ENCODE results near the gene WDR17.
A peak's percentile ranks its signal among the peaks of the same experiment; 100 is the strongest.

WDR17 gene

DNA sequence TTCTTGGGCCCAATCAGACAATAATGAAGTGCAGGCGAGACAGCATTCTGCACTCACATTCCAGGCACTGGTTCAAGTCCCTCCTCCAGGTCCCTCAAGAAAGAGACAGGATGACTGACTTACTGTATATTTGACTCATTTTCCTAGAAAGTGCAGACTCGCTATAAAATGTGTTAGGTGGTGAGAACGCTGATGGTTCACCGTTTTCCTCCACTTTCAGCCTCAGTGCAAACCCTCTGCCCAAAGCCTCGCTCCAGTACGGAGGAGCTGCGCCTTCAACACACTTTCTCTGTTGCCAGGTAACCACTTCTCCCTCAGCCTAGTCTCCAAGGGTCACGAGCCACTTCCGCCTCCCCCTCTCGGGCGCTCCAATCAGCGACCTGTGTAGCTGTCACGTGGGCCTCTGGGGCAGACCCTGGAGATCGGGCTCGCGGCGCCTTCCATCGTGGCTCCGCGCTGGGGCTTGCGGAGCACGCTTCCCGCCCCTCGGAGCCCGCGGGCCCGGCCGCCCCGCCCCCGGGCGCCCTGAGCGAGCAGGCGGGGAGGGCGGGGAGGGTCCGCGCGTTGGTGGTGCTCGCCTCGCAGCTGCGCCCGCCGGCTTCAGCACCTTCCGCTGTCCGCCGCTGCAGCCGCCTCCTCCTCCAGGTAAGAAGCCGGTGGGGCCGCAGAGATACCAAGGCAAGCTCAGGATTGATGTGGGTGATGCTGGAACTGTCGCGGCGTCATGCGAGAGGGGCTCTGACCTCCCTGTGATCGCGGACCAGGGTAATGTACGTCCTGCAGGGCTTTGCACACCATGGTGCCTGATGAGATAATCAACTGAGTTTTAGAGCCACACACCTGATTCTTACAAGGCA lies at the start of gene WDR17:
WDR17 (plus strand) TSS at position 407 of the 857 bp plus-strand sequence. CDS start 45,740 bp downstream, outside the sequence.
- DNase-seq = peak; percentile 95

DNA sequence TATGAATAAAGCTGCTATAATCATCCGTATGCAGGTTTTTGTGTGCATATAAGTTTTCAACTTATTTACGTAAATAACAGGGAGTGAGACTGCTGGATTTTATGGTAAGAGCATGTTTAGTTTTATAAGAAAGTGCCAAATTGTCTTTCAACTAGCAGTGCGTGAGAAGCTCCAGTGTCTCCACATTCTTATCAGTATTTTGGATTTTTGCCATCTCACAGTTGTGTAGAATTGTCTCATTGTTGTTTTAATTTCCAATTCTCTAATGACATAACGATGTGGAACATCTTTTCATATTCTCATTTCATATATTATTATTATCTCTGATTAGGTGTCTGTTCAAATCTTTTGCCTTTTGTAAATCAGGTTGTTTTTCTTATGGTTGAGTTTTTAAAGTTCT lies 49.0 kb upstream of the WDR17 start:
- DNase-seq = no peak

DNA sequence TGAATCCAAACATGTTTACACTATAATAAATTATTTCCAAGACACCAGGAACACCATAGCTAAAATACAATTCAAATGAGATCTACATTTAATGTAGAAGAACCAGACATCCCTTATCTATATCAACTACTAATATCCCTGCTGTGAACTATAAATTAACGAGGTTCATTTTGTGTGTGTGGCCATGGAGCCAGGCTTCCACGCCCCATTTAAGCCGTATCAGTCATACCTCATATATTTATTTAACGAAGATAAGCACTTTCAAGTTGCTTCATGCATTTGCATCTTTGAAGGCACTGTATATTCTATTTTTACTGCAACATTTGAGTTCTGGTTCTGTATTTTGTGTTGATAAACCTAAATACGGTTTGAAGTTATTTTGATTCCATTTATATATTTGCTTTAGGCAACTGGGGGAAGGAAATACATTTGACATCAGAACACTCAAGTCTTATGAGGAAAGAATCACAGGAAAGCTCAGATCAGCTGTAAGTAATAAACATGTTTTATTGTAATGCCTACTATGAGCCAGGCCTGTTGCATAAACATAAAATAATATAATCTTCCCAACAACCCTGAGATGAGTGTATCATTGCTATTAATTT lies 45.1 kb upstream of the WDR17 start:
- DNase-seq = no peak

DNA sequence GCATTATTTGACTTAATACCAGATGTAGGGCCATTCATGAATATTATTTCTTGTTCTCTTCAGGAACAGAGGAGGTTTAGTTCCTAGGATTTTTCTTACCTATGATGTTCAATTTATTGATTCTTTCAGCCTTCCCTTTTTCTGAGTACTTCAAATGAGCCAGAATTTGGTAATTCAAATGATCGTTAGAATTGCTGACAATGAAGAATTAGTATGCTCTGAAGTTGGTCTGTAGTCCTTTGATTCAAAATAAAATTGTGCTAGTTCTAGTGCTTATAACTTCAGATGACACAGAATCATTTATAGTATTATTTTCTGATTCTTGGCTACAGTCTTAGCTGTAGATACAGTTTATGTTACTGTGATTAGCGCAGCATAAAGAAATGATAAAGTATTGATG lies 35.2 kb upstream of the WDR17 start:
- DNase-seq = no peak

DNA sequence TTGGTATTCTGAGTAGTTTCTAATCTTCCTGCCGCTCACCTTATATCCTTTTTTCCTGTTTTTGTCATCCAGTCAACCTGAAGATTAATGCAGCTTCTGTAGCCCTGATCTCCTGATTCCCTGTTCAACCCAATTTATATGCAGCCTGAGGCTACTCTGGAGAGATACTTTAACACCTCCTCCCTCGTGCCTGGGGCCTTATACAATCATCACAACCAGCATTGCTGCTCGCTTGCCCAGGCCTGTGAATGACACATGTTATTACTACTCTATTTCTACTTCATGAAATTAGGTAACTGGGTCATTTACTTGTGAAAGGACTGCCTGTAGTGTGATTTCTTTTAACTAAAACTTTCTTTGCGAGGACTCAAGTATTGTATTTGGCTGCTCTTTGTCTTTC lies 33.7 kb upstream of the WDR17 start:
- DNase-seq = no peak

DNA sequence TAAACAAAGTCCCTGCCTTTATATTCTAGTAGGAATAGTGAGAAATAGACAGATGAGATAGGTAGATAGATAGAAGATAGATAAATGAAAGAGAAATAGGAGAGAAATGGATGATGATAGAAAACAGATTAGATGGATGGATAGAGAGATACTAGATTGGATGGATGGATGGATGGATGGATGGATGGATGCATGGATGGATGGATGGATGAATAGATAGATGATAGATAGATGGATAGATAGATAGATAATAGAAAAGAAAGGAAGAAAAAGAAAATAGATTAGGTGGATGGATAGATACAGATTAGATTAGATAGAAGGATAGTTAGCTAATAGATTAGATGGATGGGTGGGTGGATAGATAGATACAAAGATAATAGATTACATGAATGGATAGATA lies 33.2 kb upstream of the WDR17 start:
- no peak for DNase-seq

DNA sequence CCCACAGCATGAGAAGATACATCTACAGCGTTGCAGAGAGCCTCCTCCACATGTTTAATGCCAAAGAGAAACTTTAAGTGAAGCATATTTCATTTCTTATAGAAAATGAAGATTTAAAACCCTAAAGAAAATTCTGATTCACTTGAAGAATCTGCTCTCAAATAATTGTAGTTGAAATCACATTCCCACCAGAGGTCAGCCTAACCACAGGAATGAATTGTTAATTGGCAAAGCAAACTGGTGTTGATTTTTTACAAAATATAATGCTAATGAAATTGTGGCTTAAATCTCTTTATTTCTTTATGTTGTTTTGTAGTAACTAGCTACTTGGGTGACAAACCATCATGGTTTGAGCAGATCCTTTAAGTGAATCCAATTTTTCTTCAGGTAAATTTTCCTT lies 31.1 kb upstream of the WDR17 start:
- DNase-seq = no peak

DNA sequence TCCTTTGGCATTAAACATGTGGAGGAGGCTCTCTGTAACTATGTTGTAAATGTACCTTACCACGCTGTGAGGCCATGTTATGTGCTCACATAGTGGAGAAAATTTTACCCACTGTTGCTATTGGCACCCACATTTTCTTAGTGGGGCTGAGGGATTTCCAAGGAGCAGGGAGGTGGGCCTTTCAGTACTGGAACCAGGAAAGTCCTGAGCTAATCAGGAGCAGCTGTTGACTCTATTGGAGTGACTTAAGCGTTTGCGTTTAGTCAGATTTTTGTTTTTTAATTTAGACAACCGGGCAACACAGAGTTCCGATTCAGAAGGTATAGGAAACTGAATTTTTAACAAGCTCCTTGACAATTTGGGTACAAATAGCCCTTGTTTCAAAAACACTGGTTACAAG lies 30.7 kb upstream of the WDR17 start:
- no peak for DNase-seq

DNA sequence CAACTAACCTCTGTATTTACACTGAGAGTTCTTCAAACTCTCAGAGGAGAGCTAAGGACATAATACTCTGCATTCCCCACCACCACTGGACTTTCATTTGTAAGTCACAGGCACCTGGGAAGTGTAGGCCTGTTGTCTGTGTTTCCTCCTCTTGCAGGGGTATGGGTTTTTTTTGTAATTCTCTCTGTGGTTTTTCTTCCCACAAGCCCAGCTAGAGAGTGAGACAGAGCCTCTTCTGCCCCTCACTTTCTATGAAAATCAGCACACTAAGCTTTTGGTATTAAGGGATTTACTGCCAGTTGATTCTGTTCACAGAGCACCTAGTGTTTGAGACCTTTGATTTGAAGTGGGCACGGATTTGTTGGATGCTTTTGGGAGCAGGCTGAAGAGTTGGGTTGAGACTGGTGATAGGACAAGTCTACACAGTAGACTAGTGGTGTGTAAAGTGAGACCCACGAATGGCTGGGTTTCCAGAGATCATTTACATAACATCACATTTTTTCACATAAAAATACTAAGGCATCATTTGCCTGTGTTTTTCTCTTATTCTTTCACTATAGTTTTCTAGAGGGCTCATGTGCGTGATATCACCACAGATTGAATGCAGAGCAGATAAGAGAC lies 28.9 kb upstream of the WDR17 start:
- no peak for DNase-seq

DNA sequence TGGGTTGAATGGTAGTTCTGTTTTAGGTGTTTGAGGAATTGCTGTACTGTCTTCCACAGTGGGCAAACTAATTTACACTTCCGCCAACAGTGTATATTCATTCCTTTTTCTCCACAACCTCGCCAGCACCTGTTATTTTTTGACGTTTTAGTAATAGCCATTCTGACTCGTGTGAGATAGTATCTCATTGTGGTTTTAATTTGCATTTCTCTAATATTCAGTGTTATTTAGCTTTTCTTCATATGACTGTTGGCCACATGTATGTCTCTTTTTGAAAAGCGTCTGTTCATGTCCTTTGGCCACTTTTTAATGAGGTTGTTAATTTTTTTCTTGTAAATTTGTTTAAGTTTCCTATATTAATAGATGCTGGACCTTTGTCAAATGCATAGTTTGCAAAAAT lies 26.9 kb upstream of the WDR17 start:
- DNase-seq = no peak

DNA sequence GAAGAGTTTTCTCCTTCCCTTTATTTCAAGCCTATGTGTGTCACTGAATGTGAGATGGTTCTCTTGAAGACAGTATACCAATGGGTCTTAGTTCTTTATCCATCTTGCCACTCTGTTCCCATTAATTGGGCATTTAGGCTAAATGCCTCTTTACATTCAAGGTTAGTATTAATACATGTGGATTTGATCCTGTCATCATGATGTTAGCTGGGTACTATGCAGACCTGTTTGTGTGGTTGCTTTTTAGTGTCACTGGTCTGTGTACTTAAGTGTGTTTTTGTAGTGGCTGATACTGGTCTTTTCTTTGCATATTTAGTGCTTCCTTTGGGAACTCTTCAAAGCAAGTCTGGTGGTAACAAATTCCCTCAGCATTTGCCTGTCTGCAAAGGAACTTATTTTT lies 23.4 kb upstream of the WDR17 start:
- no peak for DNase-seq

DNA sequence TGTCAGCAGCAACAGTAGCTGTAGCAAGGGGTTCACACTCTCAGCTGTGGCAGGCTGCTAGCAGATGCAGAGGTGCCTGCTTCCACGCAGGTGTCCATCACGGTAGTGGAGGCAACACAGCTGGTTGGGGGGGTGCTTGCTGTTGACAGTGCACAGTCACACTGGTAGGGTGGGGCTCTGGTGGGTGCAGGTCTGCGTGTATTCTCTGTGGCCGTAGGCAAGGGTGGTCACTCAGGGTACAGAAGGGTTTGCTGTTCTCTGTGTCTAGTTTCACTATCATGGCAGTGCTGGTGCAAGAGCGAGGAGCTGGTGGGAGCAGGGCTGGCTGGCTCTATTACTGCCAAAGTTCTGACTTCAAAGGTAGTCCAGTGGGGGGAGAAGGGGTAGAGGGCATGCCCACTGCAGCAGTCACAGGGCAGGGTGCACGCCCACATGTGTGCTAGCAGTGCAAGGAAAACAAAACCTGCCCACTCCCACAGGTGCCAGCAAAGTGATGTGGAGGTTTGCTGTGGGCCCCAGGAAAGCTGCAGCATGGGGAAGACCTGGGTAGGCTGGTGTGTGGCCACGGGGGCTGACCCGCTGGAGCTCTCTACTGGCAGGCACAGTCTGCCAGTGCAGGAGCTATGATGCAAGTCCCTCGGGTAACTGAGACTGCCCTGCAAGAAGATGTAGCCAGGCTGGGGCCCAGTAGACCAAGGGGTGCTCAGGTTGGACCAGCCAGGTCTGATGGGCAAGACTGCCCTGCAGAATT lies 21.6 kb upstream of the WDR17 start:
- DNase-seq = no peak

DNA sequence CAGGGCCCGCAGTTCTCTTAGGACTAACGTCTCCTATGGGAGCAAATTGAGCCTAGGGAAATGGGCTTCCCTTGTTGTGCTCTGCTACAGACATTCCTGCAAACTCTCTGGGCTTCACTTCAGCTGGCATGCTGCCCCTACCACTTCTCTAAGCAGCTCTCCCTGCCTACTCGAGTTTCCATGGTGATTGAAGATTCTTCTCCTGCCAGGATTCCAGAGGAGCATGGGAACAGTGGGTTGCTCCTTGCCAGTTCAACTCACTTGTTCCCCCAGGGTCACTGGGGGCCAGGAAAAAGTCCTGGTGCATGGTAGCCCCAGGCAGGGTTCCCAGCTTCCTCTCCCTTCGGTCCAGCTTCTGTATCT lies 21.1 kb upstream of the WDR17 start:
- DNase-seq = no peak

DNA sequence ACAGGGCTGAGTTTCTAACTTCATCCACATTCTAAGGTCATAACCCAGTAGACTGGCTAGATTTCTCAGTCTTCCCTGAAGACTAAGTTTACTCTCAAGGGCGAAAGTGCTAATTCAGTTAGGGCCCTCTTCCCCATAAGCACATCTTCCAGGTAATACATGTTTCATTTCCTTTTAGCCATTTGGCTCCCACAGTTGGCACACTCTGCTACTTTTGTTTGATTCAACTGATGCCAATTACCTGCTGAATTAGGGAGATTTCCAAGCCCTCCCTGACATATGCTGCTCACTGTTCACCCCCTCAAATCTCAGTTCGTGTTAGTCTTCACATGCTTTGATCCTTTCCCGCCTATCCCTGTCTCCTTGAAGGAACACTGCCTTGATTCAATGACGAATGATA lies 17.0 kb upstream of the WDR17 start:
- no peak for DNase-seq

DNA sequence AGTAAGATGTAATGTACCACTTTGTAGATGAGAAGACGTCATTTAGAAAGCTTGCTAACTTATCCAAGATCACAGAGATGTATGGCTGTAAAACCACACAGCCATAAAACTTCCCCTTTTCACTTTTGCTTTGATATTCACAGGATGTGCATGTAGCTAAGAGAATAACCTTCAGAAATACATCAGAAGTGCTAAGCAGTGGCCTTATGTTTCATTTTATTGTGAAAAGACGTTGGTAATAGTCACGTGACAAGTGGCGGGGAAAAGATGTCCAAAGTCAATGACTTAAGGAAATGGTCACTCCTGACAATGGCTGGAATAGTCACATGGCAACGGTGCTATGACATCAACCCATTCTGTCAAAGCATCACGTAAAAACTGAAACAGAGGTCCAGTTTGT lies 12.9 kb upstream of the WDR17 start:
- DNase-seq = no peak

DNA sequence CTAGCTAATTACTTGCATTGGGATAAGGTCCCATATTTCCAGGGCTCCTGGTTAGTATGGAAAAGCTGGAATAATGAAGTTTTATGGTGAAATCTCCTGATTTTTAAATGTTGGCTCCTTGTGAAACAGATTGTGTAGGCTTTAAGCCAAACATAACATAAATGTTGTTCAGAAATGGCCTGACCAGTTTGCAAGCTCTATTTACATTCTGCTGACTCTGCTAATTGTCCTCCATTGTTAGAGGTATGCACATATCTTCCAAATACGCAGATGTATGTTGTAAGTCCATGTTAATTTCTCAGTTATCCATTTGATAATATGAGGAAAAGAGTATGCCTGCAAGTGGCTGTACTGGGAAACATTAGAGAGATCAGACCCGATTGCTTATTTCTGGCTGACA lies 11.9 kb upstream of the WDR17 start:
- no peak for DNase-seq

DNA sequence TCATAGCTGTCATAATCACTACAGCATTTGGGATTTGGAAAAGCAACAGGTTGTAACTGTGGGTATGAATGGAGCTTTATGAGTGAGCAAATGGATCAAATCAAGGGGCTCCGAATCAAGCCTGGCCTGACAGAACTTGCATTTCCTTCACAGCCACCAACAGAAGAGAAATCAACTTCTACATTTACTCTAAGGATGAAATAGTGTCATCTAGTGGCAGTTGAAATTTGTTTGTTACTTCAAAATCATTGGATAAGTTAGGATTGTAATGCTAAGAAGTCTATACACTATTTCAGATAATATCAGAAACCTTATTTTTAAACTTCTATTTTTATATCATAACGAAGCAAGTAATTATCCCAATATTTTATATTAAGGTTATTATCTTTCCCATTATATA lies 10.7 kb upstream of the WDR17 start:
- no peak for DNase-seq

DNA sequence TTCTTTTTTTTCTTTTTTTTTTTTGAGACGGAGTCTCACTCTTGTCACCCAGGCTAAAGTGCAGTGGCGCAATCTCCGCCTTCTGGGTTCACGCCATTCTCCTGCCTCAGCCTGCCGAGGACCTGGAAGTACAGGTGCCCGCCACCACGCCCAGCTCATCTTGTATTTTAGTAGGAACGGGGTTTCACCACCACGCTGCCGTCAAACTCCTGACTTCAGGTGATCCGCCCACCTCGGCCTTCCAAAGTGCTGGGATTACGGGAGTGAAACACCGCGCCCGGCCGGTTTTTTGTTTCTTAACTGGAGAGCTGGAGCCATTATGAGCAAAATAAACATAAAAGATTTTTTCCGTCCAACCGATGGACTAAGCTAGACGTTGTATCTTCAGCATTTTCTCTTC lies 1.9 kb upstream of the WDR17 start:
- no peak for DNase-seq

DNA sequence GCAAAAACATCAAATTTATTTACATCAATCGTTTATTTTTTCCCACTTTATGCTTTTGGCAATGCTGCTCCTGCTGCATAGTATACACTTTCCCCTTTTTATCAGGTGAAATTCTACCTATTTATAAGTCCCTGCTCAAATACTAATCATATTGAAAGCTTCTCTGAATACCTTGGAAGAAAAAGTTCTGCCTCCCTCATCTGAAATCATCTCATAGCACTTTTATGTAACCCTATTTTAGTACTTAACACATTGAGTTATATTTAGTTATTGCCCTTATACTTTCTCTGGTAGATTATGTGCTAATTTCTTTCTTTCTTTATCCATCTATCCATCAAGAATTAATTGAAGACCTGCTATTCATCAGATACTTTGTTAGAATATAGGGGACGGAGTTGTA lies 1.1 kb upstream of the WDR17 start:
- DNase-seq = no peak

DNA sequence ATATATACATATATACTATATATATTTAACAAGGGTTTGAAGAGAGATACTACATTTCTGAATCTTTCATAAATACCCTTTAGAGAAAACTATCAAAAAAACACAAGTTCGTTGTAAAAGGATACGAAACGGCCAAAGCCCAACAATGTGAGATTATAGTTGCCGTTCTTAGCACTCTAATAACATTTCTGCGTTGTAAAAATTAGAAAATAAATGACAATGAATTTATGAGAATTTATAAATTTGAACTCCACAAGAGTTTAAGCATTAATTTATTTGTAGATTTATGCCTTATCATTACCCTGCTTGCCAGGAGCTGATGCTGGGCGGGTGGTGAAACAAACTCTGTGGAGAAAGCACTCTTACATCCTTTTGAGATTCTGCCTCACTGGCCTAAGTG lies 1.1 kb downstream of the WDR17 start:
- DNase-seq = no peak

DNA sequence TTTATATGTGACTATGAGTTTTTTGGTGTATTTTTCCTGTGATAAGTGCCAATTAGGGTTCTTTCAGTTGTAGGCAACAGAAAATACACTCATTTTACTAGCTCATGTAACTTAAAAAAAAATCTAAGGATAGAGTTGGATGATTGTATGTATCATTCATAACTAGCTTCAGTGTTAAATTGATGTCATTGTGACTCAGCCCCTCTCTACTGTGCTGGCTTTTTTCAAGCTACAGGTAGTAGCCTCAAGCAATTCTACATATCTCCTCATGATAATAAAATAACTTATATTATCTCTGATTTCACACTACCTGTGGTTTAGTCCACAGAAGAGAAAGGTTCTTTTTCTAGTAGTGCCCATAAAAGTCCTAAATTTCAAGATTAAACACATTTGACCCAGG lies 11.9 kb downstream of the WDR17 start:
- no peak for DNase-seq

DNA sequence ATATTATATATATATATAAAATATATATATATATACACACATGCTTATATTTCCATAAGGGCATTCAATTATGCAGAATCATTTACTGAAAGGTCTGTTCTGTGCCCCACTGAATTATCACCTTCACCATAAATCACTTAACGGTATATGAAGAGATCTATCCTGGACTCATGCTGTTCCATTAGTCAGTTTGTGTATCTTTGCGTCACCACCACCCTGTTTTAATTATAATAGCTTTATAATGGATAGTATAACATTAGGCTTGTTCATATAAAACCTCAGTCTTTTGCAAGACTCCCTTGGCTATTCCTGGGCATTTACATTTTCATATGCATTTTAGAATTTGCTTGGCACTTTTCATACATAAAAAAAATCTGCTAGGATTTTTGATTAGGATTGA lies 19.1 kb downstream of the WDR17 start:
- no peak for DNase-seq

DNA sequence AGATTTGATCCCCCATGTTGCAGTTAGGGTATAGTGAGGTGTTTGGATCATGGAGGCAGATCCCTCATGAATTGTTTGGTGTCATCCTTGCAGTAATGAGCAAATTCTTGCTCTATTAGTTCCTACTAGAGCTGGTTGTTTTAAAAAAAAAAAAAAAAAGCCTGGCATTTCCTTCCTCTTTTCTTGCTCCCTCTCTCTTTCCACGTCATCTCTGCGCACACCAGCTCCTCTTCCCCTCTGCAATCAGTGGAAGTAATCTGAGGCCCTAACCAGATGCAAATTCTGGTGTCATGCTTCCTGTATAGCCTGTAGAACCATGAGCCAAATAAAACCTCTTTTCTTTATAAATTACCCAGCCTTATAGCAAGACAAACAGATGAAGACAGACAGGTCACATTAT lies 24.5 kb downstream of the WDR17 start:
- DNase-seq = no peak

DNA sequence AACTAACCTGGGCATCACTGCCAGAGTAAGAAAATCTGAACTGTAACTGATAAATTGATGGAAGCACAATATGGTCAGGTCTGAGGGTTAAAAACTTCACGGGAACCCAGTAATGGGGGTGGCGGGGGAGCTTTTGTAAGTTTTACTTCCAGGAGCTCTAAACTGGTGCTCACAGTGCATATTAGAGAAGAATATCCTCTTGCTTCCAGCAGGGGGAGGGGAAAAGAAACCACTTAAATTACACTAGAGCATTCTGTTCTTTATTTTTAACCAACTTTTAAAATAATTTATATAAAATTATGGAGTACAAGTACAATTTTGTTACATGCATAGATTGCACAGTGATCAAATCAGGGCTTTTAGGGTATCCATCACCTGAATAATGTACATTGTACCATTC lies 33.7 kb downstream of the WDR17 start:
- DNase-seq = no peak
